Mononuclear cell (primary cell): Measurements from ENCODE around the gene ODF4. TPM values are rescaled to one million over a fixed set of nuclear protein-coding genes. Genes with fewer than 3 reads are reported as not detected.

Experiments used
- H3K27me3 ChIP-seq: 2 replicates; pipeline ENCODE4 v1.6.0; 2011; ENCODE audit warnings: low read length, control low read depth; ENCODE audit not compliant: insufficient read depth
- H3K4me1 ChIP-seq: 2 replicates; pipeline ENCODE4 v1.5.1; 2011; ENCODE audit warnings: mild to moderate bottlenecking, low read length, control low read depth; ENCODE audit not compliant: insufficient read depth
- H3K4me3 ChIP-seq: 2 replicates; pipeline ENCODE4 v1.5.1; 2011; ENCODE audit warnings: mild to moderate bottlenecking, low read length, moderate library complexity
- H3K9me3 ChIP-seq: 2 replicates; pipeline ENCODE4 v1.5.1; 2011; ENCODE audit warnings: low read depth, mild to moderate bottlenecking, control low read depth, low read length
- total RNA-seq: library from RNA; depleted of rRNA; stranded (reverse); fragments of >200 nt; gene quantifications from one replicate; pipeline ENCODE4 v1.2.3, GENCODE V29; 2012

The ODF4 gene
- total RNA-seq, 1 donor, result not detected

GRCh38 chr17:8318010-8318935 is 21.4 kb upstream of the ODF4 start:
- no peaks in the 10 kb centered on the region for H3K27me3 ChIP-seq
- H3K4me1 ChIP-seq, result no peaks in the 10 kb centered on the region
- H3K4me3 ChIP-seq, result no peak overlapping the region
- no peaks in the 10 kb centered on the region for H3K9me3 ChIP-seq

GRCh38 chr17:8320262-8320661 is 19.4 kb upstream of the ODF4 start:
- Histone ChIP-seq H3K4me1 (no peaks in the 10 kb centered on the region), H3K9me3 (no peaks in the 10 kb centered on the region), H3K4me3 (no peak overlapping the region), H3K27me3 (no peaks in the 10 kb centered on the region)

- Histone ChIP-seq H3K4me3 (no peak overlapping the region), H3K4me1 (peaks cover under 1% of the 10 kb centered on the region), H3K9me3 (no peaks in the 10 kb centered on the region), H3K27me3 (peaks cover 6% of the 10 kb centered on the region)
Observed at GRCh38 chr17:8320990-8321389, 18.6 kb upstream of the ODF4 start.

- Histone ChIP-seq H3K27me3 (peaks cover 16% of the 10 kb centered on the region), H3K9me3 (no peaks in the 10 kb centered on the region), H3K4me1 (peaks cover 11% of the 10 kb centered on the region), H3K4me3 (no peak overlapping the region)
Observed at GRCh38 chr17:8322061-8322460, 17.6 kb upstream of the ODF4 start.

- H3K4me3 ChIP-seq, result no peak overlapping the region
- peaks cover 16% of the 10 kb centered on the region for H3K4me1 ChIP-seq
- H3K9me3 ChIP-seq, result no peaks in the 10 kb centered on the region
- H3K27me3 ChIP-seq, result peaks cover 28% of the 10 kb centered on the region
Observed at GRCh38 chr17:8324132-8324531, 15.5 kb upstream of the ODF4 start.

- no peaks in the 10 kb centered on the region for H3K9me3 ChIP-seq
- H3K4me3 ChIP-seq, result no peak overlapping the region
- peaks cover 28% of the 10 kb centered on the region for H3K27me3 ChIP-seq
- H3K4me1 ChIP-seq, result peaks cover 16% of the 10 kb centered on the region
Observed at GRCh38 chr17:8324923-8325322, 14.7 kb upstream of the ODF4 start.

GRCh38 chr17:8326511-8327302 is 12.9 kb upstream of the ODF4 start:
- Histone ChIP-seq H3K4me3 (peak overlapping the region; percentile 15), H3K27me3 (peaks cover 28% of the 10 kb centered on the region), H3K4me1 (peaks cover 16% of the 10 kb centered on the region), H3K9me3 (no peaks in the 10 kb centered on the region)

GRCh38 chr17:8327303-8327649 is 12.4 kb upstream of the ODF4 start:
- no peak overlapping the region for H3K4me3 ChIP-seq
- H3K4me1 ChIP-seq, result peaks cover 16% of the 10 kb centered on the region
- peaks cover 28% of the 10 kb centered on the region for H3K27me3 ChIP-seq
- H3K9me3 ChIP-seq, result no peaks in the 10 kb centered on the region

- H3K4me1 ChIP-seq, result peaks cover 4% of the 10 kb centered on the region
- H3K4me3 ChIP-seq, result no peak overlapping the region
- H3K9me3 ChIP-seq, result no peaks in the 10 kb centered on the region
- H3K27me3 ChIP-seq, result peaks cover 12% of the 10 kb centered on the region
Observed at GRCh38 chr17:8332128-8332527, 7.5 kb upstream of the ODF4 start.

- Histone ChIP-seq H3K9me3 (no peaks in the 10 kb centered on the region), H3K4me1 (peaks cover 6% of the 10 kb centered on the region), H3K27me3 (peaks cover 6% of the 10 kb centered on the region), H3K4me3 (no peak overlapping the region)
Observed at GRCh38 chr17:8332688-8333087, 7.0 kb upstream of the ODF4 start.

- H3K9me3 ChIP-seq, result no peaks in the 10 kb centered on the region
- peaks cover 12% of the 10 kb centered on the region for H3K4me1 ChIP-seq
- H3K27me3 ChIP-seq, result peaks cover under 1% of the 10 kb centered on the region
- no peak overlapping the region for H3K4me3 ChIP-seq
Observed at GRCh38 chr17:8333281-8333680, 6.4 kb upstream of the ODF4 start.

- H3K9me3 ChIP-seq, result no peaks in the 10 kb centered on the region
Observed at GRCh38 chr17:8337802-8338752, 1.6 kb upstream of the ODF4 start.

GRCh38 chr17:8338753-8339140 is 893 bp upstream of the ODF4 start:
- Histone ChIP-seq H3K27me3 (no peaks in the 10 kb centered on the region), H3K9me3 (no peaks in the 10 kb centered on the region), H3K4me1 (peaks cover 18% of the 10 kb centered on the region), H3K4me3 (no peak overlapping the region)

More at GRCh38 chr17:8337802-8338752, 1.6 kb upstream of the ODF4 start:
- Histone ChIP-seq H3K4me1 (peaks cover 18% of the 10 kb centered on the region), H3K4me3 (no peak overlapping the region), H3K27me3 (no peaks in the 10 kb centered on the region)

GRCh38 chr17:8341456-8341855 is 1.8 kb downstream of the ODF4 start:
- Histone ChIP-seq H3K4me3 (no peak overlapping the region), H3K4me1 (peaks cover 18% of the 10 kb centered on the region)

More at GRCh38 chr17:8341456-8341855, 1.8 kb downstream of the ODF4 start:
- no peaks in the 10 kb centered on the region for H3K9me3 ChIP-seq
- no peaks in the 10 kb centered on the region for H3K27me3 ChIP-seq
